Smooth muscle cell (in vitro differentiated cells): ENCODE measurements around the gene PARK7. TPM values are rescaled to one million over a fixed set of nuclear protein-coding genes. Genes with fewer than 3 reads are reported as not detected.
"Not testable (repeated sequence)": the region's sequence is repeated elsewhere in the genome, so short reads cannot be mapped to it uniquely, and the experiment has no call there.

ENCODE experiments used
- DNase-seq: peaks from one replicate; lab custom pipeline; 2025; ENCODE audit not compliant: unreplicated experiment; lab: John Stamatoyannopoulos, UW
- H2AFZ ChIP-seq: fragments of 200-600 bp; sonication (generic); 2 replicates; pipeline ENCODE4 v1.6.0; 2016; ENCODE audit warnings: antibody characterized with exemption, low read depth, mild to moderate bottlenecking
- H3F3A ChIP-seq: fragments of 200-600 bp; sonication (generic); 2 replicates; pipeline ENCODE4 v1.6.0; 2017; ENCODE audit warnings: antibody characterized with exemption, low read depth
- H3K27ac ChIP-seq: fragments of 200-600 bp; sonication (generic); 2 replicates; pipeline ENCODE4 v1.5.1; 2016; ENCODE audit warnings: low read depth, mild to moderate bottlenecking
- H3K27me3 ChIP-seq: fragments of 200-600 bp; sonication (generic); 2 replicates; pipeline ENCODE4 v1.6.1; 2016; ENCODE audit warnings: low read depth, mild to moderate bottlenecking
- H3K36me3 ChIP-seq: fragments of 200-600 bp; sonication (generic); 2 replicates; pipeline ENCODE4 v1.5.1; 2016; ENCODE audit warnings: low read depth
- H3K4me1 ChIP-seq: fragments of 200-600 bp; sonication (generic); 2 replicates; pipeline ENCODE4 v1.5.1; 2016; ENCODE audit warnings: low read depth
- H3K4me2 ChIP-seq: fragments of 200-600 bp; sonication (generic); 2 replicates; pipeline ENCODE4 v1.6.0; 2016; ENCODE audit warnings: mild to moderate bottlenecking
- H3K4me3 ChIP-seq: fragments of 200-600 bp; sonication (generic); 2 replicates; pipeline ENCODE4 v1.5.1; 2016; ENCODE audit warnings: mild to moderate bottlenecking
- H3K79me2 ChIP-seq: fragments of 200-600 bp; sonication (generic); 2 replicates; pipeline ENCODE4 v1.6.0; 2016; ENCODE audit warnings: low read depth, mild to moderate bottlenecking
- H3K9ac ChIP-seq: fragments of 200-600 bp; sonication (generic); 2 replicates; pipeline ENCODE4 v1.6.0; 2016; ENCODE audit warnings: low read depth
- H3K9me3 ChIP-seq: fragments of 200-600 bp; sonication (generic); replicated peaks from 2 replicates; pipeline ENCODE4 v1.5.1; 2016; ENCODE audit warnings: low read depth
- H4K20me1 ChIP-seq: fragments of 200-600 bp; sonication (generic); 2 replicates; pipeline ENCODE4 v1.6.0; 2016; ENCODE audit warnings: low read depth
- WGBS: methylation state at CpG from one replicate; pipeline ENCODE4 v1.1.7; 2016; ENCODE audit warnings: low lambda C conversion rate; 5-methylcytosine and 5-hydroxymethylcytosine counted together
- polyA plus RNA-seq: library from polyadenylated mRNA; unstranded; fragments of >200 nt; fragmentation: Nextera tagmentation; extraction: Ambion mirVana; gene quantifications from 2 replicates; pipeline ENCODE4 v1.2.1, GENCODE V29; 2016
- total RNA-seq: library from RNA; depleted of rRNA; stranded (reverse); fragments of >200 nt; gene quantifications from 2 replicates; pipeline ENCODE4 v1.2.3, GENCODE V29; 2014
- TF ChIP-seq, protein P1 (sequence below): fragments of 200-600 bp; sonication (generic); IDR thresholded peaks from 2 replicates; pipeline ENCODE4 v1.5.1; 2017; ENCODE audit warnings: borderline replicate concordance, mild to moderate bottlenecking, antibody characterized with exemption; ENCODE audit not compliant: insufficient read depth, poor library complexity, severe bottlenecking

The PARK7 gene
- total and polyA plus RNA-seq, 2 experiments from 2014 or later: 179 to 461 TPM

GRCh38 chr1:7960165-7960564 lies 1.3 kb upstream of the PARK7 start:
- no peak for DNase-seq
- H2AFZ ChIP-seq: no peak overlapping the region
- H4K20me1 ChIP-seq: no peaks in the 10 kb centered on the region
- no peak overlapping the region for H3K27ac ChIP-seq
- peaks cover 12% of the 10 kb centered on the region for H3K4me1 ChIP-seq
- H3K79me2 ChIP-seq: peaks cover 38% of the 10 kb centered on the region
- TF ChIP-seq, protein P1, sequence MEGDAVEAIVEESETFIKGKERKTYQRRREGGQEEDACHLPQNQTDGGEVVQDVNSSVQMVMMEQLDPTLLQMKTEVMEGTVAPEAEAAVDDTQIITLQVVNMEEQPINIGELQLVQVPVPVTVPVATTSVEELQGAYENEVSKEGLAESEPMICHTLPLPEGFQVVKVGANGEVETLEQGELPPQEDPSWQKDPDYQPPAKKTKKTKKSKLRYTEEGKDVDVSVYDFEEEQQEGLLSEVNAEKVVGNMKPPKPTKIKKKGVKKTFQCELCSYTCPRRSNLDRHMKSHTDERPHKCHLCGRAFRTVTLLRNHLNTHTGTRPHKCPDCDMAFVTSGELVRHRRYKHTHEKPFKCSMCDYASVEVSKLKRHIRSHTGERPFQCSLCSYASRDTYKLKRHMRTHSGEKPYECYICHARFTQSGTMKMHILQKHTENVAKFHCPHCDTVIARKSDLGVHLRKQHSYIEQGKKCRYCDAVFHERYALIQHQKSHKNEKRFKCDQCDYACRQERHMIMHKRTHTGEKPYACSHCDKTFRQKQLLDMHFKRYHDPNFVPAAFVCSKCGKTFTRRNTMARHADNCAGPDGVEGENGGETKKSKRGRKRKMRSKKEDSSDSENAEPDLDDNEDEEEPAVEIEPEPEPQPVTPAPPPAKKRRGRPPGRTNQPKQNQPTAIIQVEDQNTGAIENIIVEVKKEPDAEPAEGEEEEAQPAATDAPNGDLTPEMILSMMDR: no peak
- H3K36me3 ChIP-seq: peaks cover 10% of the 10 kb centered on the region
- H3K4me3 ChIP-seq: peak overlapping the region; percentile 89
- 98% methylated on average over 2 of the region's 2 CpGs for WGBS
- no peaks in the 10 kb centered on the region for H3K9me3 ChIP-seq
- no peak overlapping the region for H3K9ac ChIP-seq
- no peaks in the 10 kb centered on the region for H3K27me3 ChIP-seq
- H3K4me2 ChIP-seq: peak overlapping the region; percentile 92
- peaks cover 4% of the 10 kb centered on the region for H3F3A ChIP-seq

- Histone ChIP-seq H3K79me2 (peaks cover 45% of the 10 kb centered on the region), H4K20me1 (no peaks in the 10 kb centered on the region), H3F3A (peaks cover 4% of the 10 kb centered on the region), H3K4me3 (peak overlapping the region; percentile 89), H3K27ac (peak overlapping the region; percentile 91), H2AFZ (peak overlapping the region; percentile 97), H3K9ac (peak overlapping the region; percentile 90), H3K27me3 (no peaks in the 10 kb centered on the region), H3K9me3 (no peaks in the 10 kb centered on the region), H3K36me3 (peaks cover 13% of the 10 kb centered on the region), H3K4me2 (peak overlapping the region; percentile 92), H3K4me1 (peaks cover 12% of the 10 kb centered on the region)
- WGBS: 8% methylated on average over 3 of the region's 3 CpGs
- TF ChIP-seq, protein P1: no peak
- DNase-seq: no peak
These were observed 670 bp upstream of the PARK7 start for GRCh38 chr1:7960867-7961215.

DNA sequence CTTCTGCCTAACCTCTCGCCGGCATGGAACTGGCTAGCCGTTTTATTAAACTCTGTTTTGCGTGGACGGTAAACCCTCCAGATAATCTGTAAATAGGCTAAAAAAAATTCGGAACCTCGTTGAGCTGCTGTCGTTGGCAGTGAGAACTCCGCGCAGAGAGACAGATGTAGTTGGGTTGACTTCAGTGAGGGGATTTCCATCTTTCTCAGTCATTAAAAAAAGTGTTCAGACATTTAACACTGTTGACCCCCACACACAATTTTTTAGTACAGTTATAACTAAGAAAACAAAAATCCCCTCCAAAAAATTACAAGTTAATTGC lies 464 bp downstream of the PARK7 start:
- Histone ChIP-seq H3K36me3 (peaks cover 13% of the 10 kb centered on the region), H3K4me3 (peak overlapping the region; percentile 89), H3K9ac (peak overlapping the region; percentile 89), H4K20me1 (peaks cover 8% of the 10 kb centered on the region), H3K4me1 (peaks cover 12% of the 10 kb centered on the region), H2AFZ (peak overlapping the region; percentile 82), H3K79me2 (peaks cover 55% of the 10 kb centered on the region), H3F3A (peaks cover 4% of the 10 kb centered on the region), H3K4me2 (peak overlapping the region; percentile 89), H3K9me3 (no peaks in the 10 kb centered on the region), H3K27ac (peak overlapping the region; percentile 91), H3K27me3 (no peaks in the 10 kb centered on the region)
- TF ChIP-seq, protein P1: no peak
- no peak for DNase-seq
- WGBS: under 1% methylated on average over 10 of the region's 10 CpGs

- peaks cover 63% of the 10 kb centered on the region for H3K79me2 ChIP-seq
- no peaks in the 10 kb centered on the region for H3K9me3 ChIP-seq
- H4K20me1 ChIP-seq: peaks cover 16% of the 10 kb centered on the region
- H3K9ac ChIP-seq: peak overlapping the region; percentile 89
- no peaks in the 10 kb centered on the region for H3K27me3 ChIP-seq
- peaks cover 13% of the 10 kb centered on the region for H3K36me3 ChIP-seq
- H3K4me3 ChIP-seq: peak overlapping the region; percentile 89
- 94% methylated on average over 11 of the region's 11 CpGs for WGBS
- no peak overlapping the region for H2AFZ ChIP-seq
- H3K4me1 ChIP-seq: peaks cover 12% of the 10 kb centered on the region
- peak overlapping the region; percentile 89 for H3K4me2 ChIP-seq
- peaks cover 4% of the 10 kb centered on the region for H3F3A ChIP-seq
- TF ChIP-seq, protein P1: no peak
- DNase-seq: no peak
- peak overlapping the region; percentile 91 for H3K27ac ChIP-seq
These were observed 1.3 kb downstream of the PARK7 start for GRCh38 chr1:7962636-7963377.

DNA sequence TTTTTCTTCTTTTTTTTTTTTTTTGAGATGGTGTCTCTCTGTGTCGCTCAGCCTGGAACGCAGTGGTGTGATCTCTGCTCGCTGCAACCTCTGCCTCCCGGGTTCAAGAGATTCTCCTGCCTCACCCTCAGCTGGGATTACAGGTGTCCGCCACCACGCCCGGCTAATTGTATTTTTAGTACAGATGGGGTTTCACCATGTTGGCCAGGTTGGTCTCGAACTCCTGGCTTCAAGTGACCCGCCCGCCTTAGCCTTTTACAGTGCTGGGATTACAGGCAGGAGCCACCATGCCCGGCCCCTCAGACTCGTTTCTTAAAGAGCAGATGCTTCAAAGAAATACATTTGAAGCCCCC lies 1.8 kb downstream of the PARK7 start:
- not testable (repeated sequence) for H3K4me3 ChIP-seq, H2AFZ ChIP-seq, H3K27me3 ChIP-seq, H3K4me2 ChIP-seq, H3K9me3 ChIP-seq, H3K27ac ChIP-seq, H3F3A ChIP-seq, DNase-seq, H3K9ac ChIP-seq
- Histone ChIP-seq H3K79me2 (peaks cover 68% of the 10 kb centered on the region), H3K36me3 (peaks cover 13% of the 10 kb centered on the region), H3K4me1 (peaks cover 12% of the 10 kb centered on the region), H4K20me1 (peaks cover 19% of the 10 kb centered on the region)
- 96% methylated on average over 8 of the region's 12 CpGs for WGBS
